ENCODE results near the gene FGF22. TPM values are rescaled to one million over a fixed set of nuclear protein-coding genes. Genes with fewer than 3 reads are reported as not detected.
"Not testable (repeated sequence)": the region's sequence is repeated elsewhere in the genome, so short reads cannot be mapped to it uniquely, and the experiment has no call there.

FGF22 gene
- total RNA-seq, 1 donor from 2014 or later, result 0.38 TPM

DNA sequence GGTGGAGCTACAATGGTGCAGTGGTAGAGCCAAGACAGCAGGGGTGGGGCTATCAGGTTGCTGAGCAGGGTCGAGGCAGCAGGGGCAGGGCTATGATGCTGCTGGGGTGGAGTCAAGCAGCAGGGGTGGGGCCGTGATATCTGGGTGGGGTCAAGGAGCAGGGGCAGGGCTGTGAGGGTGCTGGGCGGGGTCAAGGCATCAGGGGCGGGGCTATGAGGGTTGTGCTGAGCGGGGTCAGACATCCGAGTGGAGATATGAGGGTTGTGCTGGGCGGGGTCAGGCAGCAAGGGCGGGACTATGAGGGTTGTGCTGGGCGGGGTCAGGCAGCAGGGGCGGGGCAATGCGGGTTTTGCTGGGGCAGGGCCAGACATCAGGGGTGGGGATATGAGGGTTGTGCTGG lies 35.3 kb upstream of the FGF22 start:
- DNase-seq (ENCODE audit: low spot score in 2 of 2, unreplicated experiment in 2 of 2), result no peak
- TF ChIP-seq, protein P1, sequence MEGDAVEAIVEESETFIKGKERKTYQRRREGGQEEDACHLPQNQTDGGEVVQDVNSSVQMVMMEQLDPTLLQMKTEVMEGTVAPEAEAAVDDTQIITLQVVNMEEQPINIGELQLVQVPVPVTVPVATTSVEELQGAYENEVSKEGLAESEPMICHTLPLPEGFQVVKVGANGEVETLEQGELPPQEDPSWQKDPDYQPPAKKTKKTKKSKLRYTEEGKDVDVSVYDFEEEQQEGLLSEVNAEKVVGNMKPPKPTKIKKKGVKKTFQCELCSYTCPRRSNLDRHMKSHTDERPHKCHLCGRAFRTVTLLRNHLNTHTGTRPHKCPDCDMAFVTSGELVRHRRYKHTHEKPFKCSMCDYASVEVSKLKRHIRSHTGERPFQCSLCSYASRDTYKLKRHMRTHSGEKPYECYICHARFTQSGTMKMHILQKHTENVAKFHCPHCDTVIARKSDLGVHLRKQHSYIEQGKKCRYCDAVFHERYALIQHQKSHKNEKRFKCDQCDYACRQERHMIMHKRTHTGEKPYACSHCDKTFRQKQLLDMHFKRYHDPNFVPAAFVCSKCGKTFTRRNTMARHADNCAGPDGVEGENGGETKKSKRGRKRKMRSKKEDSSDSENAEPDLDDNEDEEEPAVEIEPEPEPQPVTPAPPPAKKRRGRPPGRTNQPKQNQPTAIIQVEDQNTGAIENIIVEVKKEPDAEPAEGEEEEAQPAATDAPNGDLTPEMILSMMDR (IDR thresholded peaks at IDR 0.05; ENCODE audit: unreplicated experiment), result no peak
- no peak overlapping the region for H3K27ac Mint-ChIP-seq
- no peak overlapping the region for H3K4me3 Mint-ChIP-seq
- no peaks in the 10 kb centered on the region for H3K9me3 Mint-ChIP-seq
- no peaks in the 10 kb centered on the region for H3K36me3 Mint-ChIP-seq
- no peaks in the 10 kb centered on the region for H3K4me1 Mint-ChIP-seq
- no peaks in the 10 kb centered on the region for H3K27me3 Mint-ChIP-seq (ENCODE audit: low read depth)

DNA sequence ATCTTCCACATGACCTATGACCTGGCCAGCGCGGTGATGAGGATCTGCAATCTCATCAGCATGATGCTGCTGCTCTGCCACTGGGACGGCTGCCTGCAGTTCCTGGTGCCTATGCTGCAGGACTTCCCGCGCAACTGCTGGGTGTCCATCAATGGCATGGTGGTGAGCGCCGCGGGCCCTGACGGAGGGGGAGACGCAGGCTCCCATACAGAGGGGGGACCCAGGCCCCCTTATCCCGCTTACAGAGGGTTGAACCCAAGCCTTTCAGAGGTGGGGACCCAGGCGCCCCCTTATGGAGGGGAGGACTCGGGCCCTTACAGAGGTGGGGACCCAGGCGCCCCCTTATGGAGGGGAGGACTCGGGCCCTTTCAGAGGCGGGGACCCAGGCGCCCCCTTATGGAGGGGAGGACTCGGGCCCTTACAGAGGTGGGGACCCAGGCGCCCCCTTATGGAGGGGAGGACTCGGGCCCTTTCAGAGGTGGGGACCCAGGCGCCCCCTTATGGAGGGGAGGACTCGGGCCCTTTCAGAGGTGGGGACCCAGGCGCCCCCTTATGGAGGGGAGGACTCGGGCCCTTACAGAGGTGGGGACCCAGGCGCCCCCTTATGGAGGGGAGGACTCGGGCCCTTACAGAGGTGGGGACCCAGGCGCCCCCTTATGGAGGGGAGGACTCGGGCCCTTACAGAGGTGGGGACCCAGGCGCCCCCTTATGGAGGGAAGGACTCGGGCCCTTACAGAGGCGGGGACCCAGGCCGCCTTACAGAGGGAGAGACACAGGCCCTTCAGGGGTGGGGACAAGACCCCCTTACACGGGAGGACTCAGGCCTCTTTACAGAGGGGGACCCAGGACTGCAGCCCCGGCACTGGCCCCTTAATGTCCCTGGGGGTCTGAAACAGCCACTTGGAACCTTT lies 34.4 kb upstream of the FGF22 start:
- not testable (repeated sequence) for DNase-seq (ENCODE audit: low spot score in 2 of 2, unreplicated experiment in 2 of 2); H3K36me3 Mint-ChIP-seq; H3K9me3 Mint-ChIP-seq; H3K27me3 Mint-ChIP-seq (ENCODE audit: low read depth); H3K27ac Mint-ChIP-seq; H3K4me1 Mint-ChIP-seq; H3K4me3 Mint-ChIP-seq

DNA sequence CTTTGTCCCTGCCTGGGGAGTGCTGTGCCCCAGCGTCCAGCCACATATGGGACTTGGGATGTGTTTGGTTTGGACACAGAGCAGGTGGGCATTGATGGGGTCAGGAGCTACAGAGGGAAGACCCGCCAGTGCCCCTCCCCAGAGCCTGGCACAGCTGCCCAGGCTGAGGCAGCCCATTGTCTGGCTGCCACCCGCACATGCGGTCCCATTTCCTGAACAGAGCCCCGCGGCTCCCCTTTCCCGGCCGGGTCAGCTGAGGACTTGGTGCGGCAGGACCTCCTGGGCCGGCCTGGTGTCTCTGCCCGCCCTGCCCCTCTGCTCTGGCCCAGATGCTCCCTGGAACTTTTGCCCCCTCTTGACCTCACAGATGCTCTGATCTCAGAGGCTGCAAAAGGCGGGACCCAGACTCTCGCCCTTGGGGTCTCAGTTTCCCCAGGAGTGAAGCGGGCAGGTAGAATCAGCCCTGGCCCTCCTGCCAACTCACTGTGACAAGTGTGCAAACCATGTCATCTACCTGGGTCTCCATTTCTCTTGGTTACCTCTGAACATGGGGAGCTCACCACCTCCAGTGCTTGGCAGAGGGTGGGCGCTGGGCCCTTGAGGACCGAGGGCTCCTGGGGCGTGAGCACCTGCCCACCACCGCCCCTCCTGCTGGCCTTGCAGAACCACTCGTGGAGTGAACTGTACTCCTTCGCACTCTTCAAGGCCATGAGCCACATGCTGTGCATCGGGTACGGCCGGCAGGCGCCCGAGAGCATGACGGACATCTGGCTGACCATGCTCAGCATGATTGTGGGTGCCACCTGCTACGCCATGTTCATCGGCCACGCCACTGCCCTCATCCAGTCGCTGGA lies 32.2 kb upstream of the FGF22 start:
- Mint-ChIP-seq H3K4me1 (peaks cover 4% of the 10 kb centered on the region), H3K9me3 (no peaks in the 10 kb centered on the region), H3K4me3 (no peak overlapping the region)

DNA sequence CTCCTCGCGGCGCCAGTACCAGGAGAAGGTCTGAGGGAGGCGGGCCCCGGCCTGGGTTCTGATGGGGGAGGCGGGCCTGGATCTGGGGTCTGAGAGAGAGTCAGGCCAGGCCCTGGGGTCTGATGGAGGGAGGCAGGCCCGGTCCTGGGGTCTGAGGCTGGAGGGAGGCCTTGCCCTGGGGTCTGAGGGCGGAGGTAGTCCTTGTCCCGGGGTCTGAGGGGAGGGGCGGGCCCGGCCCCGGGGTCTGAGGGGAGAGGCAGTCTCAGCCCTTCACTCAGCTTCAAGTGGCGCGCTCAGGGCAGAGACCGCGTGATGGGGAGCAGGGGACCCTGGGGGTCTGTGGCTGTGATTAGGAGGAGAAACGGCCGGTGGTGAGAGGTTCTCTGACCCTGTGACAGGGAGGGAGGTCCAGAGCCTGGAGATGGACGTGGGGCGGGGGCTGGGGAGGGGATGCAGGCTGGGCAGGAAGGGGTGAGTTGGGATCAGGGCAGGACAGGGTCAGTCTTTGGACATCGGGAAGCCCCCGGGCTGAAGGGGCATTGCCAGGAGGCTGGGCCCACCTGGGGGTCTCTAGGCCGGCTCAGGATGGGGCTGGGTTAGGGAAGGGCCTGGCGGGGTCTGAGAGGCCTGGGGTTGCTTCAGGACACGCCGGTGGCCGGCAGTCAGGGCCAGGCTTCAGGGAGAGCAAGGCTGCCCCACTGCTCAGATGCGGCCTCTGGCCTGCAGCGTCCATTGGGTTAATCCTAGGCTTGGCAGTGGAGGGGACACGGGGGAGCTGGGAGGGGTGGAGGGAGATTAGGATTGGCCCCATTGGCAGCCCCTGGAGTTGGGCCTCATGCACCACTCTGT lies 31.3 kb upstream of the FGF22 start:
- TF ChIP-seq, protein P1 (IDR thresholded peaks at IDR 0.05; ENCODE audit: unreplicated experiment), result no peak
- no peaks in the 10 kb centered on the region for H3K9me3 Mint-ChIP-seq
- peaks cover 4% of the 10 kb centered on the region for H3K4me1 Mint-ChIP-seq
- peaks cover 7% of the 10 kb centered on the region for H3K36me3 Mint-ChIP-seq
- H3K27ac Mint-ChIP-seq, result no peak overlapping the region
- H3K4me3 Mint-ChIP-seq, result no peak overlapping the region
- H3K27me3 Mint-ChIP-seq (ENCODE audit: low read depth), result no peaks in the 10 kb centered on the region
- DNase-seq (ENCODE audit: low spot score in 2 of 2, unreplicated experiment in 2 of 2), result no peak

More for the DNA sequence above, 32.2 kb upstream of the FGF22 start:
- H3K27me3 Mint-ChIP-seq (ENCODE audit: low read depth), result no peaks in the 10 kb centered on the region
- TF ChIP-seq, protein P1 (IDR thresholded peaks at IDR 0.05; ENCODE audit: unreplicated experiment), result no peak
- H3K27ac Mint-ChIP-seq, result no peak overlapping the region
- no peaks in the 10 kb centered on the region for H3K36me3 Mint-ChIP-seq
- DNase-seq (ENCODE audit: low spot score in 2 of 2, unreplicated experiment in 2 of 2), result no peak

DNA sequence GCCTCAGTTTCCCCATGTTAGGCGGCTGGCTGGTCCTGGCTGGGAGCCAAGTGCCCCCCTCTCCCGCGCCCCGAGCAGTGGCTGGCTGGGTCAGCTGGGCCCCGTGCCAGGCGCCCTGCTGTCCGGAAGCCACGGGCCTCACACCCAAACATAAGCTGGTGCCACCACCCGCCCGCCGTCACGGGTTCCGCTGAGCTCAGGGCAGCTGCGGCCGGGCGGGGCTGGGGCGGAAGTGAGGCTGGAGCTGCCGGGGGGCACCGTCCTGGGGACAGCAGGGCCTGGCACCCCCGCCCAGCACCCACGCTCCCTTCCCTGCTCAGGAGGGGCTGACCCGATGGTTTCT lies 30.7 kb upstream of the FGF22 start:
- Mint-ChIP-seq H3K4me1 (peaks cover 4% of the 10 kb centered on the region), H3K27ac (no peak overlapping the region), H3K9me3 (no peaks in the 10 kb centered on the region), H3K36me3 (peaks cover 7% of the 10 kb centered on the region), H3K27me3 (ENCODE audit: low read depth) (no peaks in the 10 kb centered on the region), H3K4me3 (no peak overlapping the region)
- DNase-seq (ENCODE audit: low spot score in 2 of 2, unreplicated experiment in 2 of 2), result no peak
- TF ChIP-seq, protein P1 (IDR thresholded peaks at IDR 0.05; ENCODE audit: unreplicated experiment), result no peak

Measured in mesothelial cell of epicardium (in vitro differentiated cells).